B cell (primary cell): ENCODE results near the gene FXR2. TPM values are rescaled to one million over a fixed set of nuclear protein-coding genes. Genes with fewer than 3 reads are reported as not detected.

Experiments used
- ATAC-seq: fragments of 200-7000 bp; cut with Tn5 transposase; one replicate; pipeline ENCODE4 v1.10.0; 2021; ENCODE audit warnings: low read depth, mild to moderate bottlenecking, moderate number of reproducible peaks, moderate library complexity
- CTCF ChIA-PET: fragments of 350-600 bp; sonication (Branson Sonifier 250); formaldehyde crosslinking; loops from one replicate; lab custom pipeline; 2021; ENCODE audit warnings: antibody characterized with exemption, inconsistent platforms; lab: Charles Lee
- POLR2A ChIA-PET: fragments of 350-600 bp; sonication (Branson Sonifier 250); formaldehyde crosslinking; loops from one replicate; lab custom pipeline; 2021; ENCODE audit warnings: antibody characterized with exemption; lab: Charles Lee
- DNase-seq: peaks from one replicate; pipeline ENCODE4 v3.0.0; 2013
- H2AFZ ChIP-seq: 2 replicates; pipeline ENCODE4 v1.6.1; 2012; ENCODE audit warnings: mild to moderate bottlenecking, low read depth, low read length; ENCODE audit not compliant: insufficient read depth, poor library complexity, severe bottlenecking
- H3K27ac ChIP-seq, 2 donors: 1 replicate in 1 of 2; 2 replicates in 1 of 2; pipeline ENCODE4 v1.5.1; 2012 to 2013; ENCODE audit warnings: low read length in 2 of 2, mild to moderate bottlenecking in 2 of 2, moderate library complexity in 1 of 2
- H3K27me3 ChIP-seq, 4 experiments: fragments of 200-600 bp in 1 of 4; sonication (generic) in 1 of 4; replicated peaks in 1 of 4; 1 replicate in 2 of 4; 2 replicates in 2 of 4; pipeline versions ENCODE4 v1.6.1 to v1.7.0; 2013 to 2016; ENCODE audit warnings: low read length in 3 of 4, mild to moderate bottlenecking in 2 of 4, mixed read lengths in 1 of 4, moderate library complexity in 1 of 4; ENCODE audit not compliant: insufficient read depth in 4 of 4, control insufficient read depth in 3 of 4; ENCODE audit errors: control extremely low read depth in 1 of 4
- H3K36me3 ChIP-seq, 2 experiments: replicated peaks in 1 of 2; 1 replicate in 1 of 2; 2 replicates in 1 of 2; pipeline versions ENCODE4 v1.6.1 to v1.7.1; 2013; ENCODE audit warnings: low read length in 1 of 2; ENCODE audit not compliant: insufficient read depth in 2 of 2, control insufficient read depth in 1 of 2; ENCODE audit errors: control extremely low read depth in 1 of 2, extremely low read depth in 1 of 2
- H3K4me1 ChIP-seq, 2 donors: fragments of 200-600 bp in 1 of 2; sonication (generic) in 1 of 2; 1 replicate in 1 of 2; 2 replicates in 1 of 2; pipeline versions ENCODE4 v1.5.1 to v1.6.1; 2013 to 2017; ENCODE audit warnings: low read length in 2 of 2; ENCODE audit not compliant: control insufficient read depth in 2 of 2, insufficient read depth in 2 of 2
- H3K4me2 ChIP-seq: replicated peaks from 2 replicates; pipeline ENCODE3; 2012; ENCODE audit warnings: mild to moderate bottlenecking, low read depth, low read length; ENCODE audit not compliant: poor library complexity, severe bottlenecking
- H3K4me3 ChIP-seq, 5 experiments: fragments of 200-600 bp in 1 of 5; sonication (generic) in 1 of 5; 1 replicate in 3 of 5; 2 replicates in 2 of 5; pipeline versions ENCODE4 v1.5.1 to v1.7.0; 2011 to 2016; ENCODE audit warnings: low read length in 4 of 5, mild to moderate bottlenecking in 4 of 5, low read depth in 2 of 5, control low read depth in 1 of 5, moderate library complexity in 1 of 5; ENCODE audit not compliant: insufficient read depth in 1 of 5; ENCODE audit errors: control extremely low read depth in 1 of 5, extremely low read depth in 1 of 5
- H3K79me2 ChIP-seq: fragments of 200-600 bp; sonication (generic); one replicate; pipeline ENCODE4 v1.6.0; 2016; ENCODE audit warnings: low read length; ENCODE audit not compliant: control insufficient read depth, insufficient read depth
- H3K9ac ChIP-seq: fragments of 200-600 bp; sonication (generic); 2 replicates; pipeline ENCODE4 v1.6.1; 2017; ENCODE audit warnings: mild to moderate bottlenecking, low read length, moderate library complexity
- H3K9me3 ChIP-seq, 3 donors: one replicate each; pipeline versions ENCODE4 v1.6.1 to v1.7.1; 2013; ENCODE audit warnings: low read length in 2 of 3; ENCODE audit not compliant: control insufficient read depth in 2 of 3, insufficient read depth in 1 of 3; ENCODE audit errors: control extremely low read depth in 1 of 3
- H4K20me1 ChIP-seq: 2 replicates; pipeline ENCODE4 v1.6.0; 2012; ENCODE audit warnings: mild to moderate bottlenecking, low read length; ENCODE audit not compliant: insufficient read depth, control insufficient read depth, poor library complexity, severe bottlenecking
- H3K27ac Mint-ChIP-seq: one replicate; pipeline ENCODE4 v1.8.0; 2021; ENCODE audit warnings: mixed read lengths
- H3K27me3 Mint-ChIP-seq: one replicate; pipeline ENCODE4 v1.8.0; 2021; ENCODE audit warnings: mixed read lengths
- H3K4me1 Mint-ChIP-seq: one replicate; pipeline ENCODE4 v1.8.0; 2021; ENCODE audit warnings: mixed read lengths
- H3K4me3 Mint-ChIP-seq: one replicate; pipeline ENCODE4 v1.8.0; 2021; ENCODE audit warnings: mixed read lengths
- H3K9me3 Mint-ChIP-seq: one replicate; pipeline ENCODE4 v1.8.0; 2022; ENCODE audit warnings: mixed read lengths; ENCODE audit not compliant: insufficient read depth
- CTCF ChIP-seq: fragments of 200-600 bp; IDR thresholded peaks from one replicate; pipeline ENCODE4 v1.8.0; 2022; ENCODE audit warnings: antibody characterized with exemption, mild to moderate bottlenecking
- EZH2 ChIP-seq: IDR thresholded peaks from 2 replicates; pipeline ENCODE4 v1.6.1; 2012; ENCODE audit warnings: borderline replicate concordance, low read depth, mild to moderate bottlenecking, moderate library complexity, low read length; ENCODE audit not compliant: insufficient read depth, poor library complexity, severe bottlenecking
- WGBS: methylation state at CpG from one replicate; pipeline ENCODE4 v1.1.5; 2013; ENCODE audit warnings: missing lambda C conversion rate; ENCODE audit not compliant: insufficient coverage; 5-methylcytosine and 5-hydroxymethylcytosine counted together
- intact Hi-C: fragments of 100-400 bp; cut with micrococcal nuclease; formaldehyde crosslinking; loops from one replicate; pipeline ENCODE4 v1.10.0; 2022
- polyA plus RNA-seq: library from polyadenylated mRNA; depleted of rRNA; stranded (reverse); fragments of >200 nt; gene quantifications from 2 replicates; pipeline ENCODE4 v1.2.3, GENCODE V29; 2012
- total RNA-seq, 2 donors: library from RNA; stranded (reverse); fragments of 120-200 nt in 1 of 2; gene quantifications; 1 replicate in 1 of 2; 2 replicates in 1 of 2; pipeline versions ENCODE4 v1.2.3 to v1.2.4, GENCODE V29; 2013 to 2022

The FXR2 gene
- total and polyA plus RNA-seq, 2 donors (not counting 1 experiment from before 2014, with no cell fraction given), result 37.2 to 45.8 TPM

GRCh38 chr17:7576432-7576937 lies 38.2 kb downstream of the FXR2 start:
- intact Hi-C loops, result loop anchor here (10.0 kb wide), 1 partner anchor 562 kb away; the partner anchor contains the start of gene RNASEK
- H3K36me3 ChIP-seq, result peaks cover 22 to 58% of the 10 kb centered on the region in 2 experiments
- POLR2A ChIA-PET, result interaction anchor here (0.7 kb wide), 1 partner anchor 111 kb away, joined by 3 read pairs; the partner anchor contains the start of gene TP53
- no peak overlapping the region for H3K4me3 ChIP-seq
- no peak overlapping the region for H3K4me2 ChIP-seq
- no peak overlapping the region for H3K4me3 Mint-ChIP-seq
- no peak overlapping the region for H3K27ac Mint-ChIP-seq
- no peaks in the 10 kb centered on the region for H3K9me3 ChIP-seq
- peaks cover 46 to 60% of the 10 kb centered on the region in 2 donors for H3K4me1 ChIP-seq
- no peak overlapping the region for H2AFZ ChIP-seq
- H3K27me3 ChIP-seq, result no peaks in the 10 kb centered on the region
- no peaks in the 10 kb centered on the region for H3K27me3 Mint-ChIP-seq
- H3K9ac ChIP-seq, result no peak overlapping the region
- H3K9me3 Mint-ChIP-seq, result no peaks in the 10 kb centered on the region
- DNase-seq (no peak), ATAC-seq (no peak)
- H3K27ac ChIP-seq, result no peak overlapping the region
- CTCF ChIA-PET, result interaction anchor here (1.2 to 4.9 kb wide), 5 partner anchors 11 to 62 kb away, joined by 4 to 19 read pairs (median 6); partner anchors contain the start of gene SOX15
- peaks cover 61% of the 10 kb centered on the region for H4K20me1 ChIP-seq
- H3K79me2 ChIP-seq, result peaks cover 45% of the 10 kb centered on the region
- WGBS, result 94% methylated on average over 14 of the region's 14 CpGs
- TF ChIP-seq CTCF (no peak), EZH2 (no peak)
- peaks cover 79% of the 10 kb centered on the region for H3K4me1 Mint-ChIP-seq

- peaks cover 43 to 58% of the 10 kb centered on the region in 2 donors for H3K4me1 ChIP-seq
- peaks cover 76% of the 10 kb centered on the region for H3K4me1 Mint-ChIP-seq
- intact Hi-C loops, result loop anchor here (10.0 kb wide), 1 partner anchor 561 kb away; the partner anchor contains the start of gene RNASEK
- H3K27ac Mint-ChIP-seq, result no peak overlapping the region
- DNase-seq (no peak), ATAC-seq (no peak)
- ChIA-PET POLR2A (interaction anchor here (0.7 kb wide), 1 partner anchor 112 kb away, joined by 3 read pairs; the partner anchor contains the start of gene TP53), CTCF (interaction anchor here (0.6 to 4.9 kb wide), 7 partner anchors 8 to 85 kb away, joined by 3 to 21 read pairs (median 4); partner anchors contain the start of genes SENP3 and SOX15)
- H3K4me3 Mint-ChIP-seq, result no peak overlapping the region
- 90% methylated on average over 7 of the region's 7 CpGs for WGBS
- no peaks in the 10 kb centered on the region for H3K27me3 Mint-ChIP-seq
- H3K4me2 ChIP-seq, result no peak overlapping the region
- H3K4me3 ChIP-seq, result no peak overlapping the region
- peaks cover 44% of the 10 kb centered on the region for H3K79me2 ChIP-seq
- H3K27ac ChIP-seq, result no peak overlapping the region
- H3K9me3 ChIP-seq, result no peaks in the 10 kb centered on the region
- peaks cover 22 to 60% of the 10 kb centered on the region in 2 experiments for H3K36me3 ChIP-seq
- peaks cover 61% of the 10 kb centered on the region for H4K20me1 ChIP-seq
- no peaks in the 10 kb centered on the region for H3K27me3 ChIP-seq
- H3K9ac ChIP-seq, result no peak overlapping the region
- H2AFZ ChIP-seq, result no peak overlapping the region
- TF ChIP-seq CTCF (no peak), EZH2 (no peak)
- H3K9me3 Mint-ChIP-seq, result no peaks in the 10 kb centered on the region
These were observed 38.7 kb downstream of the FXR2 start for GRCh38 chr17:7575959-7576358.
